Right ventricle myocardium superior (tissue), 1 donor: Measurements from ENCODE around the gene GUCY1A1. TPM values are rescaled to one million over a fixed set of nuclear protein-coding genes. Genes with fewer than 3 reads are reported as not detected.
"Not testable (repeated sequence)": the region's sequence is repeated elsewhere in the genome, so short reads cannot be mapped to it uniquely, and the experiment has no call there.

Experiments
- ATAC-seq: fragments of 200-7000 bp; cut with Tn5 transposase; one replicate; pipeline ENCODE4 v1.9.1; 2020; ENCODE audit warnings: mild to moderate bottlenecking; ENCODE audit not compliant: poor library complexity
- DNase-seq: peaks from one replicate; pipeline ENCODE4 v3.0.0-alpha.2; 2020
- intact Hi-C: fragments of 100-400 bp; cut with DNase I; formaldehyde crosslinking; loops from one replicate; pipeline ENCODE4 v1.11.2; 2022
- long read RNA-seq: library from polyadenylated mRNA; unstranded; transcript quantifications from one replicate; pipeline ENCODE4 v2.0.0, GENCODE V29; 2021
- total RNA-seq: library from RNA; stranded (reverse); fragmentation: NEBNext Ultra II Directional; extraction: Animal tissue kit (Norgen Biotek cat#: 25700); gene quantifications from one replicate; pipeline ENCODE4 v1.2.1, GENCODE V29; 2021
- donor health status: DM: no; HTN: yes; CAD: no; lungs with severe emphysema.

GUCY1A1 gene
- 82.5 TPM for total RNA-seq
- long read RNA-seq, full-length matches to known transcripts, result 24 of 138 reads
- long read RNA-seq, partial matches to known transcripts, result 97 of 138 reads
- long read RNA-seq, other reads (novel, unspliced or antisense), result 17 of 138 reads

- DNase-seq, result peak; percentile 51
- intact Hi-C loops, result loop anchor here (5.0 to 10.0 kb wide), 2 partner anchors 116 to 122 kb away; no protein-coding TSS in a partner anchor
- peak; percentile 54 for ATAC-seq
These were observed at the start of gene GUCY1A1 for GRCh38 chr4:155666344-155667221. TSS of gene GUCY1A1 (plus strand) at chr4:155666848. CDS start at chr4:155696868, 30,020 bp downstream.

GRCh38 chr4:155617296-155617695 is 49.4 kb upstream of the GUCY1A1 start:
- DNase-seq, result no peak
- intact Hi-C loops, result no loop called here
- ATAC-seq, result peak; percentile 84

- ATAC-seq, result peak; percentile 54
- no peak for DNase-seq
- intact Hi-C loops, result no loop called here
These were observed 48.3 kb upstream of the GUCY1A1 start for GRCh38 chr4:155618183-155618838.

- ATAC-seq (no peak), DNase-seq (no peak)
- intact Hi-C loops, result no loop called here
These were observed 46.0 kb upstream of the GUCY1A1 start for GRCh38 chr4:155620637-155621036.

- DNase-seq, result no peak
- no peak for ATAC-seq
- intact Hi-C loops, result no loop called here
These were observed 42.2 kb upstream of the GUCY1A1 start for GRCh38 chr4:155624478-155624877.

GRCh38 chr4:155626561-155626960 is 40.1 kb upstream of the GUCY1A1 start:
- DNase-seq (no peak), ATAC-seq (no peak)
- intact Hi-C loops, result no loop called here

- intact Hi-C loops, result no loop called here
- ATAC-seq (no peak), DNase-seq (no peak)
These were observed 37.3 kb upstream of the GUCY1A1 start for GRCh38 chr4:155629183-155629825.

- intact Hi-C loops, result no loop called here
- DNase-seq (no peak), ATAC-seq (no peak)
These were observed 36.7 kb upstream of the GUCY1A1 start for GRCh38 chr4:155629956-155630355.

- ATAC-seq (no peak), DNase-seq (no peak)
- intact Hi-C loops, result no loop called here
These were observed 34.3 kb upstream of the GUCY1A1 start for GRCh38 chr4:155632310-155632840.

- intact Hi-C loops, result no loop called here
- no peak for ATAC-seq
- DNase-seq, result no peak
These were observed 28.3 kb upstream of the GUCY1A1 start for GRCh38 chr4:155638195-155638965.

GRCh38 chr4:155639704-155640523 is 26.7 kb upstream of the GUCY1A1 start:
- DNase-seq, result no peak
- intact Hi-C loops, result no loop called here
- ATAC-seq, result peak; percentile 49

- intact Hi-C loops, result no loop called here
- no peak for DNase-seq
- ATAC-seq, result no peak
These were observed 25.9 kb upstream of the GUCY1A1 start for GRCh38 chr4:155640751-155641150.

- DNase-seq, result no peak
- no peak for ATAC-seq
- intact Hi-C loops, result no loop called here
These were observed 23.6 kb upstream of the GUCY1A1 start for GRCh38 chr4:155643087-155643486.

- DNase-seq, result no peak
- no peak for ATAC-seq
- intact Hi-C loops, result no loop called here
These were observed 20.6 kb upstream of the GUCY1A1 start for GRCh38 chr4:155646001-155646400.

- intact Hi-C loops, DNase-seq, ATAC-seq: not testable (repeated sequence)
These were observed 15.9 kb upstream of the GUCY1A1 start for GRCh38 chr4:155650785-155651184.

- DNase-seq (no peak), ATAC-seq (no peak)
- intact Hi-C loops, result no loop called here
These were observed 13.6 kb upstream of the GUCY1A1 start for GRCh38 chr4:155653052-155653451.

GRCh38 chr4:155656025-155656424 is 10.6 kb upstream of the GUCY1A1 start:
- DNase-seq, result no peak
- intact Hi-C loops, result no loop called here
- ATAC-seq, result no peak
